Tongue (tissue), 2 donors: ENCODE data around the gene GRIP2. TPM values are rescaled to one million over a fixed set of nuclear protein-coding genes. Genes with fewer than 3 reads are reported as not detected.

Source experiments
- DNase-seq: peaks from one replicate; pipeline ENCODE4 v3.0.0-alpha.2; 2015
- total RNA-seq: library from RNA; depleted of rRNA; stranded (reverse); fragments of >200 nt; gene quantifications from one replicate; pipeline ENCODE4 v1.2.3, GENCODE V29; 2014

Gene GRIP2
- total RNA-seq, 1 donor from 2014 or later = 14.1 TPM

GRCh38 chr3:14465425-14465824 is 74.7 kb downstream of the GRIP2 start:
- no peak for DNase-seq

GRCh38 chr3:14464521-14464920 is 75.6 kb downstream of the GRIP2 start:
- no peak for DNase-seq

GRCh38 chr3:14464141-14464465 is 76.0 kb downstream of the GRIP2 start:
- DNase-seq = no peak

GRCh38 chr3:14463330-14464140 is 76.6 kb downstream of the GRIP2 start:
- no peak for DNase-seq

GRCh38 chr3:14462738-14463137 is 77.4 kb downstream of the GRIP2 start:
- no peak for DNase-seq

- peak; percentile 59 for DNase-seq
Observed at GRCh38 chr3:14461748-14462324, 78.3 kb downstream of the GRIP2 start.

GRCh38 chr3:14461006-14461747 is 79.0 kb downstream of the GRIP2 start:
- DNase-seq = no peak

- DNase-seq = no peak
Observed at GRCh38 chr3:14460342-14461005, 79.7 kb downstream of the GRIP2 start.

GRCh38 chr3:14459787-14460186 is 80.4 kb downstream of the GRIP2 start:
- DNase-seq = no peak

GRCh38 chr3:14459384-14459783 is 80.8 kb downstream of the GRIP2 start:
- no peak for DNase-seq

GRCh38 chr3:14458434-14459275 is 81.5 kb downstream of the GRIP2 start:
- DNase-seq = no peak

GRCh38 chr3:14457999-14458398 is 82.1 kb downstream of the GRIP2 start:
- no peak for DNase-seq

- DNase-seq = no peak
Observed at GRCh38 chr3:14457481-14457880, 82.7 kb downstream of the GRIP2 start.

GRCh38 chr3:14456794-14457193 is 83.3 kb downstream of the GRIP2 start:
- no peak for DNase-seq

GRCh38 chr3:14455571-14456317 is 84.4 kb downstream of the GRIP2 start:
- no peak for DNase-seq

GRCh38 chr3:14454639-14455310 is 85.4 kb downstream of the GRIP2 start:
- DNase-seq = peak; percentile 61

- DNase-seq = peak; percentile 69
Observed at GRCh38 chr3:14453876-14454638, 86.1 kb downstream of the GRIP2 start.

- peak; percentile 99 for DNase-seq
Observed at GRCh38 chr3:14452740-14453710, 87.1 kb downstream of the GRIP2 start.
